ENCODE measurements around the gene KIRREL1.

The KIRREL1 gene

DNA sequence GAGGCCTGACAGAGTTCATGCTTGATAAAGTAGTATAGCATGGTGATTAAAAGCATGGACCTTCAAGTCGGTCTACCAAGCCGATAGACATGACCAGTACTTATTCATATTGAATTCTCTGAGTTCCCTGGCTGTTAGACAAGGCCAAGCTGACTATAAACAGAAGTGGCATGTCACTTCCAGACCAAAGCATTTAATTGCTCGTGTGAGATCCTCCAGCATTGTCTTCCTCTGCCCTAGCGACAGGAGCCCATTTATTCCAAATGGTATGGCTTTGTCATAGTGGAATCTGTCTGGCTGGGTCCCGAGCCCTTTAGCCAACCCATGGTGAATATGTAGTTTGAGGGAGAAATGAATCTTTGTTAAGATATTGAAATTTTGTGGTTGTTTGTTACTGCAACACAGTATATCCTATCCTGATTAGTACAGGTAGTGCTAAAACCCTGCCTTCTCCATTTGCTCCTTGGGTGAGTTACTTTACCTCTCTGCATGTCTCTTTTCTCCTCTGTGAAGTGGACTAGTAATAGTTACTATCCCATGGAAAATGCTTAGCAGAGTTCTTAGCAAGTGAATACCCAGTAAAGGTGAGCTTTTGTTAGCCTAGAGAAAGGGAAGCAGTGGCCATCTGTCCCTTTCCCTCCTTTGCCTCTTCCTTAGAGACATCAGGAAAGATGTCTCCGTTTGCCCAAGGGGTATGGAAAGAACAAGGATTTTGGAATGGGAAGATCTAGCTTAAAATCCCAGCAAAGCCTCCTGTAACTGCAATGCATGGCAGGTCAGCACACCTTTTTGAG lies 109.6 kb downstream of the KIRREL1 start:
- H3K4me2 ChIP-seq (ENCODE audit: low read length): no peak overlapping the region
- peaks cover 6% of the 10 kb centered on the region; the same call in 1 of the 2 replicates for H3K27me3 ChIP-seq (ENCODE audit: control insufficient read depth, low read length)
- H3K9me2 ChIP-seq (replicated peaks; ENCODE audit: control insufficient read depth, low read length): no peaks in the 10 kb centered on the region
- no peaks in the 10 kb centered on the region for H3K79me2 ChIP-seq (ENCODE audit: control insufficient read depth, low read length)
- H3K9me3 ChIP-seq (ENCODE audit: control insufficient read depth, insufficient read depth, low read length): no peaks in the 10 kb centered on the region
- H3K36me3 ChIP-seq (ENCODE audit: control insufficient read depth, low read length): no peaks in the 10 kb centered on the region
- H4K20me1 ChIP-seq (ENCODE audit: control insufficient read depth, insufficient read depth, low read depth, low read length): no peaks in the 10 kb centered on the region
- TF ChIP-seq, protein P1, sequence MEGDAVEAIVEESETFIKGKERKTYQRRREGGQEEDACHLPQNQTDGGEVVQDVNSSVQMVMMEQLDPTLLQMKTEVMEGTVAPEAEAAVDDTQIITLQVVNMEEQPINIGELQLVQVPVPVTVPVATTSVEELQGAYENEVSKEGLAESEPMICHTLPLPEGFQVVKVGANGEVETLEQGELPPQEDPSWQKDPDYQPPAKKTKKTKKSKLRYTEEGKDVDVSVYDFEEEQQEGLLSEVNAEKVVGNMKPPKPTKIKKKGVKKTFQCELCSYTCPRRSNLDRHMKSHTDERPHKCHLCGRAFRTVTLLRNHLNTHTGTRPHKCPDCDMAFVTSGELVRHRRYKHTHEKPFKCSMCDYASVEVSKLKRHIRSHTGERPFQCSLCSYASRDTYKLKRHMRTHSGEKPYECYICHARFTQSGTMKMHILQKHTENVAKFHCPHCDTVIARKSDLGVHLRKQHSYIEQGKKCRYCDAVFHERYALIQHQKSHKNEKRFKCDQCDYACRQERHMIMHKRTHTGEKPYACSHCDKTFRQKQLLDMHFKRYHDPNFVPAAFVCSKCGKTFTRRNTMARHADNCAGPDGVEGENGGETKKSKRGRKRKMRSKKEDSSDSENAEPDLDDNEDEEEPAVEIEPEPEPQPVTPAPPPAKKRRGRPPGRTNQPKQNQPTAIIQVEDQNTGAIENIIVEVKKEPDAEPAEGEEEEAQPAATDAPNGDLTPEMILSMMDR (IDR thresholded peaks at IDR 0.05; ENCODE audit: low read depth, low read length, poor library complexity, severe bottlenecking): no peak
- no peak for TF ChIP-seq EZH2phosphoT487 (IDR thresholded peaks at IDR 0.05; ENCODE audit: borderline replicate concordance, low read length)
- H3K4me1 ChIP-seq (ENCODE audit: control insufficient read depth, low read length): no peaks in the 10 kb centered on the region
- H3K4me3 ChIP-seq (ENCODE audit: low read length): no peak overlapping the region
- H3K27ac ChIP-seq (ENCODE audit: low read depth, low read length): no peak overlapping the region
- H3F3A ChIP-seq (ENCODE audit: control insufficient read depth, insufficient read depth): no peaks in the 10 kb centered on the region

- TF ChIP-seq, protein P1 (IDR thresholded peaks at IDR 0.05; ENCODE audit: low read depth, low read length, poor library complexity, severe bottlenecking): no peak
- no peak for TF ChIP-seq EZH2phosphoT487 (IDR thresholded peaks at IDR 0.05; ENCODE audit: borderline replicate concordance, low read length)
- H4K20me1 ChIP-seq (ENCODE audit: control insufficient read depth, insufficient read depth, low read depth, low read length): no peaks in the 10 kb centered on the region
- H3K9me2 ChIP-seq (replicated peaks; ENCODE audit: control insufficient read depth, low read length): no peaks in the 10 kb centered on the region
- H3K27ac ChIP-seq (ENCODE audit: low read depth, low read length): no peak overlapping the region
- no peak overlapping the region for H3K4me3 ChIP-seq (ENCODE audit: low read length)
- no peaks in the 10 kb centered on the region for H3K79me2 ChIP-seq (ENCODE audit: control insufficient read depth, low read length)
- peaks cover 6% of the 10 kb centered on the region; the same call in 1 of the 2 replicates for H3K27me3 ChIP-seq (ENCODE audit: control insufficient read depth, low read length)
- H3K4me2 ChIP-seq (ENCODE audit: low read length): no peak overlapping the region
- H3K9me3 ChIP-seq (ENCODE audit: control insufficient read depth, insufficient read depth, low read length): 0 out of 2 replicates have a peak, but pooled peaks cover under 1% of the 10 kb centered on the region
- H3K36me3 ChIP-seq (ENCODE audit: control insufficient read depth, low read length): no peaks in the 10 kb centered on the region
- H3K4me1 ChIP-seq (ENCODE audit: control insufficient read depth, low read length): no peaks in the 10 kb centered on the region
- H3F3A ChIP-seq (ENCODE audit: control insufficient read depth, insufficient read depth): no peaks in the 10 kb centered on the region
Measured at GRCh38 chr1:158103861-158104522, 110.5 kb downstream of the KIRREL1 start.

GRCh38 chr1:158104891-158105290 lies 111.4 kb downstream of the KIRREL1 start:
- Histone ChIP-seq H3K27me3 (ENCODE audit: control insufficient read depth, low read length) (peaks cover 6% of the 10 kb centered on the region; the same call in 1 of the 2 replicates), H3K4me2 (ENCODE audit: low read length) (no peak overlapping the region), H3K4me1 (ENCODE audit: control insufficient read depth, low read length) (no peaks in the 10 kb centered on the region), H3K27ac (ENCODE audit: low read depth, low read length) (no peak overlapping the region), H3K79me2 (ENCODE audit: control insufficient read depth, low read length) (no peaks in the 10 kb centered on the region), H3K9me3 (ENCODE audit: control insufficient read depth, insufficient read depth, low read length) (peaks cover 9% of the 10 kb centered on the region; the same call in 1 of the 2 replicates), H3K9me2 (replicated peaks; ENCODE audit: control insufficient read depth, low read length) (no peaks in the 10 kb centered on the region), H3K4me3 (ENCODE audit: low read length) (no peak overlapping the region), H4K20me1 (ENCODE audit: control insufficient read depth, insufficient read depth, low read depth, low read length) (no peaks in the 10 kb centered on the region), H3F3A (ENCODE audit: control insufficient read depth, insufficient read depth) (no peaks in the 10 kb centered on the region), H3K36me3 (ENCODE audit: control insufficient read depth, low read length) (no peaks in the 10 kb centered on the region)
- TF ChIP-seq EZH2phosphoT487 (IDR thresholded peaks at IDR 0.05; ENCODE audit: borderline replicate concordance, low read length): no peak
- TF ChIP-seq, protein P1 (IDR thresholded peaks at IDR 0.05; ENCODE audit: low read depth, low read length, poor library complexity, severe bottlenecking): no peak
